ENCODE data around the gene CLASRP. TPM values are rescaled to one million over a fixed set of nuclear protein-coding genes. Genes with fewer than 3 reads are reported as not detected.

Gene CLASRP
- total and polyA plus RNA-seq, 9 of the 15 experiments (the other 6 are each of a cell fraction or from before 2014, with no cell fraction given) = 0.94 to 86.3 (median 44.0) TPM

DNA sequence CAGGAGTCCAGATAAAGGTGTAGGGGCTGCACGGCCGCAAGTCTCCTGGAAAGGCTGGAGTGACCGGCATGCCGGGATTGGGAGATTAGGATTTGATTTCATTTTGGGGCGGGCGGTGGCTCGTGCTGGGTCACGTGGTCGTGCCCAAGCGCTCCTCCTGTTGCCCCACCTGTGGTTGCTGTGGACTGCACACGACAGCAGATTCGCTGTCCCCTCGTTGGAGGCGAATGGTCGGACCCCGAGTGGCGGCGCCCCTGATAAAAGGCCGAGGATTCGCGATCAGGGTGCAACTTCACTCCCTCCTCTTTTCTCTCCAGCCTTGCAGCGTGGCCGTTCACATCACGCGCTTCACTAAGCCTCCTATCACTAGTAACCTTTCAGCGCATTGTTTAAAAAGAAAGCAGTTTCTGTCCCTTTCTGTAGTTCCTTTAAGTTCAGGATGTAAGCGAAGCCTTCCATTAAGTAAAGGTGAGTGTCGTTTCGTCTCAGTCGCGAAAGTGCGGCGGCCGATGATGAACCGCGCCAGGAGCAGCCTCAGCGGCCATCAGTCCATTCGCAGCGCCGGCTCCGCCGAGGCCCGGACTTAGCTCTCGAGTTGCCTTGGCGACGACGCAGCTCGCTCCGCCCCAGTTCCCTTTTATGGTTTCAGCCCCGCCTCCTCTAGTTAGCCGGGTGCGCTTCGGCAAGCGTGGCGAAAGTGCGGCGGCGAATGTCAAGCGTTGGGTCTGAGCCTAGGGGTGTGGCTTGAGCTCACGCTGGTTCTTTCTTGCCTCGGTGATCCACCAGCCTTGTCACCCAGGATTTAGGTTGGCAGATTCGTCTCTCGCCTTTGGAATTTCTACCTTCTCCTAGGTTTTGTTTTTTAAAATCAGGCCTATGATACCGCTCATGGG is 52.4 kb downstream of the CLASRP start (continued):
- TF ChIP-seq, protein P1, sequence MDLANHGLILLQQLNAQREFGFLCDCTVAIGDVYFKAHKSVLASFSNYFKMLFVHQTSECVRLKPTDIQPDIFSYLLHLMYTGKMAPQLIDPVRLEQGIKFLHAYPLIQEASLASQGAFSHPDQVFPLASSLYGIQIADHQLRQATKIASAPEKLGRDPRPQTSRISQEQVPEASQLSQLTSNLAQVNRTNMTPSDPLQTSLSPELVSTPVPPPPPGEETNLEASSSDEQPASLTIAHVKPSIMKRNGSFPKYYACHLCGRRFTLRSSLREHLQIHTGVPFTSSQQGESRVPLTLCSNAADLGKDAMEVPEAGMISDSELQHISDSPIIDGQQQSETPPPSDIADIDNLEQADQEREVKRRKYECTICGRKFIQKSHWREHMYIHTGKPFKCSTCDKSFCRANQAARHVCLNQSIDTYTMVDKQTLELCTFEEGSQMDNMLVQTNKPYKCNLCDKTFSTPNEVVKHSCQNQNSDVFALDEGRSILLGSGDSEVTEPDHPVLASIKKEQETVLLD (IDR thresholded peaks at IDR 0.05) = no peak
- TF ChIP-seq ZNF311 (CRISPR knock-in tag; IDR thresholded peaks at IDR 0.05) (no peak), POLR3G (IDR thresholded peaks at IDR 0.05; ENCODE audit: extremely low read depth, insufficient read length, insufficient replicate concordance) (no peak), ZNF263 (CRISPR knock-in tag; IDR thresholded peaks at IDR 0.05; ENCODE audit: borderline replicate concordance) (no peak), ZNF253 (CRISPR knock-in tag; conservative IDR thresholded peaks at IDR 0.05) (no peak), ADNP (tag; IDR thresholded peaks at IDR 0.05) (no peak), PHF8 (IDR thresholded peaks at IDR 0.05; ENCODE audit: borderline replicate concordance, low read length) (no peak), ZSCAN32 (CRISPR knock-in tag; IDR thresholded peaks at IDR 0.05) (no peak), ELF4 (CRISPR knock-in tag; IDR thresholded peaks at IDR 0.05) (no peak), NUFIP1 (IDR thresholded peaks at IDR 0.05; ENCODE audit: partially characterized antibody) (no peak), ARNT (IDR thresholded peaks at IDR 0.05) (no peak), WHSC1 (IDR thresholded peaks at IDR 0.05; ENCODE audit: low read length) (no peak), ZNF696 (CRISPR knock-in tag; conservative IDR thresholded peaks at IDR 0.05) (no peak), ZNF507 (tag; conservative IDR thresholded peaks at IDR 0.05) (no peak)
- TF ChIP-seq, protein P2, sequence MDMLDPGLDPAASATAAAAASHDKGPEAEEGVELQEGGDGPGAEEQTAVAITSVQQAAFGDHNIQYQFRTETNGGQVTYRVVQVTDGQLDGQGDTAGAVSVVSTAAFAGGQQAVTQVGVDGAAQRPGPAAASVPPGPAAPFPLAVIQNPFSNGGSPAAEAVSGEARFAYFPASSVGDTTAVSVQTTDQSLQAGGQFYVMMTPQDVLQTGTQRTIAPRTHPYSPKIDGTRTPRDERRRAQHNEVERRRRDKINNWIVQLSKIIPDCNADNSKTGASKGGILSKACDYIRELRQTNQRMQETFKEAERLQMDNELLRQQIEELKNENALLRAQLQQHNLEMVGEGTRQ (CRISPR knock-in tag; IDR thresholded peaks at IDR 0.05) = peak; percentile 71
- TF ChIP-seq, protein P3, sequence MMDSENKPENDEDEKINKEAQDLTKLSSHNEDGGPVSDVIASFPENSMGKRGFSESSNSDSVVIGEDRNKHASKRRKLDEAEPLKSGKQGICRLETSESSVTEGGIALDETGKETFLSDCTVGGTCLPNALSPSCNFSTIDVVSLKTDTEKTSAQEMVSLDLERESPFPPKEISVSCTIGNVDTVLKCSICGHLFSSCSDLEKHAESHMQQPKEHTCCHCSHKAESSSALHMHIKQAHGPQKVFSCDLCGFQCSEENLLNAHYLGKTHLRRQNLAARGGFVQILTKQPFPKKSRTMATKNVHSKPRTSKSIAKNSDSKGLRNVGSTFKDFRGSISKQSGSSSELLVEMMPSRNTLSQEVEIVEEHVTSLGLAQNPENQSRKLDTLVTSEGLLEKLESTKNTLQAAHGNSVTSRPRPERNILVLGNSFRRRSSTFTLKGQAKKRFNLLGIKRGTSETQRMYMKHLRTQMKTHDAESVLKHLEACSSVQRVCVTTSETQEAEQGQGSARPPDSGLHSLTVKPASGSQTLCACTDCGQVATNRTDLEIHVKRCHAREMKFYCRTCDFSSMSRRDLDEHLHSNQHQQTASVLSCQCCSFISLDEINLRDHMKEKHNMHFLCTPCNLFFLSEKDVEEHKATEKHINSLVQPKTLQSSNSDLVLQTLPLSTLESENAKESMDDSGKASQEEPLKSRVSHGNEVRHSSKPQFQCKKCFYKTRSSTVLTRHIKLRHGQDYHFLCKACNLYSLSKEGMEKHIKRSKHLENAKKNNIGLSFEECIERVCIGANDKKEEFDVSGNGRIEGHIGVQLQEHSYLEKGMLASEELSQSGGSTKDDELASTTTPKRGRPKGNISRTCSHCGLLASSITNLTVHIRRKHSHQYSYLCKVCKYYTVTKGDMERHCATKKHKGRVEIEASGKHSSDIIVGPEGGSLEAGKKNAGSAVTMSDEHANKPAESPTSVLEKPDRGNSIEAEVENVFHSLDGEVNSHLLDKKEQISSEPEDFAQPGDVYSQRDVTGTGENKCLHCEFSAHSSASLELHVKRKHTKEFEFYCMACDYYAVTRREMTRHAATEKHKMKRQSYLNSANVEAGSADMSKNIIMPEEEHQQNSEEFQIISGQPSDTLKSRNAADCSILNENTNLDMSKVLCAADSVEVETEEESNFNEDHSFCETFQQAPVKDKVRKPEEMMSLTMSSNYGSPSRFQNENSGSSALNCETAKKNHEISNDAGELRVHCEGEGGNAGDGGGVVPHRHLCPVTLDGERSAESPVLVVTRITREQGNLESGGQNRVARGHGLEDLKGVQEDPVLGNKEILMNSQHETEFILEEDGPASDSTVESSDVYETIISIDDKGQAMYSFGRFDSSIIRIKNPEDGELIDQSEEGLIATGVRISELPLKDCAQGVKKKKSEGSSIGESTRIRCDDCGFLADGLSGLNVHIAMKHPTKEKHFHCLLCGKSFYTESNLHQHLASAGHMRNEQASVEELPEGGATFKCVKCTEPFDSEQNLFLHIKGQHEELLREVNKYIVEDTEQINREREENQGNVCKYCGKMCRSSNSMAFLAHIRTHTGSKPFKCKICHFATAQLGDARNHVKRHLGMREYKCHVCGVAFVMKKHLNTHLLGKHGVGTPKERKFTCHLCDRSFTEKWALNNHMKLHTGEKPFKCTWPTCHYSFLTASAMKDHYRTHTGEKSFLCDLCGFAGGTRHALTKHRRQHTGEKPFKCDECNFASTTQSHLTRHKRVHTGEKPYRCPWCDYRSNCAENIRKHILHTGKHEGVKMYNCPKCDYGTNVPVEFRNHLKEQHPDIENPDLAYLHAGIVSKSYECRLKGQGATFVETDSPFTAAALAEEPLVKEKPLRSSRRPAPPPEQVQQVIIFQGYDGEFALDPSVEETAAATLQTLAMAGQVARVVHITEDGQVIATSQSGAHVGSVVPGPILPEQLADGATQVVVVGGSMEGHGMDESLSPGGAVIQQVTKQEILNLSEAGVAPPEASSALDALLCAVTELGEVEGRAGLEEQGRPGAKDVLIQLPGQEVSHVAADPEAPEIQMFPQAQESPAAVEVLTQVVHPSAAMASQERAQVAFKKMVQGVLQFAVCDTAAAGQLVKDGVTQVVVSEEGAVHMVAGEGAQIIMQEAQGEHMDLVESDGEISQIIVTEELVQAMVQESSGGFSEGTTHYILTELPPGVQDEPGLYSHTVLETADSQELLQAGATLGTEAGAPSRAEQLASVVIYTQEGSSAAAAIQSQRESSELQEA (IDR thresholded peaks at IDR 0.05; ENCODE audit: low read depth) = no peak
- TF ChIP-seq, protein P4, sequence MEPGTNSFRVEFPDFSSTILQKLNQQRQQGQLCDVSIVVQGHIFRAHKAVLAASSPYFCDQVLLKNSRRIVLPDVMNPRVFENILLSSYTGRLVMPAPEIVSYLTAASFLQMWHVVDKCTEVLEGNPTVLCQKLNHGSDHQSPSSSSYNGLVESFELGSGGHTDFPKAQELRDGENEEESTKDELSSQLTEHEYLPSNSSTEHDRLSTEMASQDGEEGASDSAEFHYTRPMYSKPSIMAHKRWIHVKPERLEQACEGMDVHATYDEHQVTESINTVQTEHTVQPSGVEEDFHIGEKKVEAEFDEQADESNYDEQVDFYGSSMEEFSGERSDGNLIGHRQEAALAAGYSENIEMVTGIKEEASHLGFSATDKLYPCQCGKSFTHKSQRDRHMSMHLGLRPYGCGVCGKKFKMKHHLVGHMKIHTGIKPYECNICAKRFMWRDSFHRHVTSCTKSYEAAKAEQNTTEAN (CRISPR knock-in tag; IDR thresholded peaks at IDR 0.05) = no peak
